DMS79 (cell line): ENCODE results near the gene CEACAM21.

Source experiments
- DNase-seq: peaks from one replicate; lab custom pipeline; 2025; lab: John Stamatoyannopoulos, UW

Gene CEACAM21

DNA sequence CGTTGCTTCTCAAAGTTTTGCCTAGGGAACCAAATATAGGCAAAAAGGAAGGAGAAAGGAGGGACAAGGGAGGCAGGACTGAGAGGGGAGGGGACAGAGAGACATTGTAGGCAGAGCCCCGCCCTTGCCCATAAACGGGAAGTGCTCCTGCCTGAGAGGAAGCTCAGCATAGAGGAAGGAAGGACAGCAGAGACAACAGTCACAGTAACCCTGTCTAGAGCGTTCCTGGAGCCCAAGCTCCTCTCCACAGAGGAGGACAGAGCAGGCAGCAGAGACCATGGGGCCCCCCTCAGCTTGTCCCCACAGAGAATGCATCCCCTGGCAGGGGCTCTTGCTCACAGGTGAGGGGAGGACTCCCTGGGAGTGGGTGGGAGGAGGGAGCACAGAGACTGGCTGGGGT, at the start of gene CEACAM21:
CEACAM21 (plus strand) TSS at position 169 of the 400 bp plus-strand sequence; CDS start at position 278, 109 bp downstream.
- DNase-seq, result no peak

- DNase-seq, result no peak
These were observed 48.9 kb upstream of the CEACAM21 start for GRCh38 chr19:41527089-41527488.

DNA sequence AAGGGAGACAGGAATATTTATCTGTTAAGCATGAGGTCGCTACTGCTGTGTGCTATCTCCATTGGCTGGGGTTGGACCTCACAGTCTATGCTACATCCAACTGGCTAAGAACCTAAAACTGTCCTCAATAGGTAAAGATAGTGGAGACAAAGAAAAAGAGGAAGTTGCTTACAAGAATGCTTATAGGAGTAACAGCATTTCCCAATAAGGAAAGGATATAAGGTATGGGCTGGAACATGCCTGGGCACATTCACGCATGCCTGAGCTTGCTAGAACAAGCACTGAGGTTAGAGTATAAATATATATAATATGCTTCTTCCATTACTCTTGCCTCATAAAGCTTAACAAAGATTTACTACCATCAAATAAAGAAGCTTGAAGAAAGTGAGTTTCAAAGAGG, 47.9 kb upstream of the CEACAM21 start:
- DNase-seq, result no peak

DNA sequence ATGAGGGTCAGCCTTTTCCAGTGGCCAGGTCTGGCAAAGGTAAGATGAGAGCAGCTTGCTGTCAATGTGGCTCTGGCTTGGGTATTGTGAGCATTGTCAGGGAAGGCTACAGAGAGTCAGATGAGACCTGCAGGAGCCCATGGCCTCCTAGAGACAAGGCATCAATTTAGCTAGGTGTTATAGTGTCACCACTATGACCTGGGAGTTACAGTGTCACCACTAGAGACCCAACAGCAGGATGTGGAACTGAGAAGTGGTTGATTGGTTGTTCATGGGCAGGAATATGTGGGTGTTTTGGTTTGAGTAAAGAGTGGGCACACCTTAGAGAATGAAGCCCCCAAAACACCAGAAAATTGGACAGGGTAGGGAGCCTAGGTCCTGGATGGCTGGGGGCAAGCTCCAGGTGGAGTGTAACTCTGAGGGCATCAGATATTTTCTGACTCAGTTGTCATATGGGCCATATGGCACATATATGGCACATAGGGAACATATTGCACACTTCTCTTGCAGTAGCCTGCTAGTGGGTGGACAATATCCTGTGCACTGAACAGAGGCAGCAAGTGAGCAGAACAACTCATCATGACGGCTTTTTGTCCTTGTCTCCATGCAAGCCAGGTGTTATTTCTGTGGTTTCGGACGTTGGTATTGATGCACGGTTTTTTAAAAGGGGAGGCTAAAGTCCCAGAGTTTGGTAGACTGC, 46.3 kb upstream of the CEACAM21 start:
- no peak for DNase-seq

GRCh38 chr19:41530184-41530534, 45.8 kb upstream of the CEACAM21 start:
- no peak for DNase-seq

- DNase-seq, result no peak
These were observed 45.1 kb upstream of the CEACAM21 start for GRCh38 chr19:41530761-41531301.

GRCh38 chr19:41531438-41532311, 44.3 kb upstream of the CEACAM21 start:
- DNase-seq, result no peak

- DNase-seq, result no peak
These were observed 43.4 kb upstream of the CEACAM21 start for GRCh38 chr19:41532526-41532925.

DNA sequence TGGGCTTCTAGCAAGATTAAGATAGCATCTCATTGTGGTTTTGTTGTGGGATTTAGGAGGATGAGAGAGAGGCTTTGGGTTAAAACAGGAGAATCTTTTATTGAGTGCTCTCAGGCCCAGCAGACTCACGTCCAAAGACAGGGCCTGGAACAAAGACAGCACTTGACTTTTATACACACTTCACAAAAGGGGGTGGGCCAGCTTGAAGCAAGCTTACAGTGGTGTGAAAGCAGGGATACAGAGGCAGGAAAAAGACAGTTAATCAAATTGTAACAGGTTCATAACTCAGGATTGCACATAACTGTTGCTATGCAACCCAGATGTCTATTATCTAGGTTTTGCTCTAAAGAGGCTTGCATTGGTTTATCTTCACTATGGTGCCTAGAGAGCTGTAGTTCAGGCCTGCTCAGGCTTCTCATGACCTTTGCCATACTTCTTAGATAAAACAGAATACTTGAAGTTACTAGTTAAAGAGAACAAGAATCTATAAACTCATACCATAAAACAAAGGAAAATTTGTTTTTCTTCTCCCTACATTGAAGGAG, 42.2 kb upstream of the CEACAM21 start:
- DNase-seq, result no peak

DNA sequence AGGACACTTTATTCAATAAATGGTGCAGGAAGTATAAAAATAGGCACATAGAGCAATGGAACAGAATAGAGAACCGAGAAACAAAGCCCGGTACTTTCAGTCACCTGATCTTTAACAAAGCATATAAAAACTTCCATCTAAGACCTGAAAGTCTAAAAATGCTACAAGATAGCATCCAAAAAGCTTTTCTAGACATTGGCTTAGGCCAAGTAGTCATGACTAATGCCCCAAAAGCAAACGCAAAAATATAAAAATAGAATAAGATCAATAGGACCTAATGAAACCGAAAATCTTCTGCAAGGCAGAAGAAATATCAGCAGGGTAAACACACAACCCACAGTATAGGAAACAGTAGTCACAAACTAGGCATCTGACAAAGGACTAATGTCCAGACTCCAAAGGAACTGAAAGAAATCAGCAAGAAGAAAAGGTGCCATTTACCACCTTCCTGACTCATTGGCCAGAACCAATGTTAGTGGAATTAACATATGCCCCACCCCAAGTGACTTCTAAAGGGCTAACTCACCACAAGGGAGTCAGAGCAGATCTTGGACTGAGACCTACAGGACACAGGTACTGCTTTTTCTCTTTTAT, 40.8 kb upstream of the CEACAM21 start:
- DNase-seq, result no peak

DNA sequence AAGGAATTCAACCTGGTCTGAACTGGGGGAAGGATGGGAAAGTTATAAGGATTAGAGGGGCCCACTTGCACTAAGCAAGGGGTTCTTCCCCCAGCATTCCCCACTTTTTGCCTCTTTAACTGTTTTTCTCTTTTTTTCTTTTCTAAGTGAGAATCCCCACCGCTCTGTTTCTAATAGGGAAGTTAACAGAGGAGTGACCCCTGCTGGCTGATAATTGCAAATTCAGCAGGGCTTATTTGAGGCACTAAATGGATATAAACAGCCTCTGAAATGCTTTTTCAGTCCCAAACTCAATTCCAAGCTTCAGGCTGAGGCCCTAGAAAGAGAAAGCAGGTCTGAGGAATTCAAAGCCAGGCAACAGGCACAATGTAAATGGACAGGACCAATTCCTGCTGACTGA, 38.2 kb upstream of the CEACAM21 start:
- no peak for DNase-seq

- DNase-seq, result no peak
These were observed 35.8 kb upstream of the CEACAM21 start for GRCh38 chr19:41540041-41540695.

- no peak for DNase-seq
These were observed 33.9 kb upstream of the CEACAM21 start for GRCh38 chr19:41541990-41542584.

- no peak for DNase-seq
These were observed 33.3 kb upstream of the CEACAM21 start for GRCh38 chr19:41542622-41543021.

GRCh38 chr19:41543582-41543981, 32.4 kb upstream of the CEACAM21 start:
- no peak for DNase-seq

DNA sequence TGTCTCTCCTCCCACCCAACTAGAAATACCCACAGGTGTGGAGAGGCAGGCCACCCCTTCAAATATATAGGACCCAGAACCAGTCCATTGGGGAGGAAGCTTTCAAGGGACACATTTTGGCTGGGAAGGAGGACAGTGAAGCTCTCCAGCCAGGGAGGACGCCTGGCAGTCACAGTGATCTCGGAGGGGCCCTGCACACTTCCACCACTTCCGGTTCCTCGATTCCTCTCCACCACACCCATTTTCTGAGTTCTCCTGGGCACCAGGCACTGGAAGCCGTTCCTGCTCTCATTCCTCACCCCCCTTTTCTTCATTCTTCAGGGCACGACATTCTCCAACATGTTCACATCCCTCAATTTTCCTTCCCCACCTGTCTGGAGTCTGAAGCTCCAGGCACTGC, 30.4 kb upstream of the CEACAM21 start:
- DNase-seq, result no peak

DNA sequence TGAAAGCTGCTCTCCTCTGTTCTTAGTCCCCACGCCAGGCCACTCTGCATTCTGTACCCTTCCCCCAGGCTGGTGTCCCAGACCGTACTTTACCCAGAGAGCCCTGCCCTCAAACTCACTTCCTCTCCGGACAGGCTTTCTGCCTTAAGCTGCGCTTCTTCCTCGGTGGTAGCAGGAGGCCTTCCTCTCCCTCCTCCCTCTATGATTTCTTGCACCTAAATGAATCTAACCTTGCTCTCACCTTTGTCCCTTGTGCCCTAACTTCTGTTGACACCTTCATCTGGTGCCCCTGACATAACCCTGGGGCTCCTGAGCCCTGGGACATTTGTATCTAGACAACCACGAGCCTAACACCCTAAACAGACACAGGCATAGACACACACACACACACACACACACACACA, 29.6 kb upstream of the CEACAM21 start:
- DNase-seq, result no peak

DNA sequence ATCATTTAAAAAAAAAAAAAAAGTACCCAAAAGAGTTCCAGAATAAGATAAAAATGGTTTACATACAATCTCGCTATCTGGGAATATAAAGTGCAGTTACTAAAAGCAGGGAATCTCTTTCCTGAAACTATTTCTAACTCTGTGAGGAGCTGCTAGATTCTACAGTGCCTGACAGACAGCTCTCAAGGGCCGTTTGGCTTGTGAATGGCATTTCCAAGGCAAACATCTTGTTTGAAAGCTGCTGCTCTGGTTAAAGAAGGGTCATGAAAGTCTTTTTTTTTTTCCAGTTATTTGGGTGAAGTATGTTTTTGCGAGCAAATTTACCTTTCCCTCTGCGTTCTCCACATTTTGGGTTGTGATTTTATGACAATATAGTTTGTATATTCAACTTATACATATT, 29.0 kb upstream of the CEACAM21 start:
- no peak for DNase-seq

GRCh38 chr19:41547569-41547968, 28.4 kb upstream of the CEACAM21 start:
- DNase-seq, result no peak

DNA sequence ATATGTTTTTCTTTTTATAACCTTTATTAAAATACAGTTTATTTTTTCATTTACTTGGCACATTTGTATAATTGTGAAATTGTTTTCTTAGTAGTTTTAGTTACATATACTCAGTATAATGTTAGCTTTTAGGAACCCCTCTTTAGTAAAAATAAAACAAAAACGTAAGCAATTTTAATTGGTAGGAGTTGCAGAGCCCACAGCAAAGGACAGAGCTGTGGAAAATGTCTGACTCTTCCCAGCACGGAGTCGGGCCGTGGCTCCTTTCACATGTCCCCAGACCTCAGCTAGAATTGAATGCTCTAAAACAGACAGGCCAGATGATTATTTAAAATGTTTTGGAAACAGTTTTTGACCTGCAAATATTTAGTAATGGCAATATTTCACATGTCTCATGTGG, 27.9 kb upstream of the CEACAM21 start:
- no peak for DNase-seq

- no peak for DNase-seq
These were observed 26.8 kb upstream of the CEACAM21 start for GRCh38 chr19:41548954-41549688.
